Vagina (tissue), 2 donors: ENCODE results near the gene CAPRIN1.

Experiments used
- CTCF ChIP-seq, 3 experiments: fragments of 450-650 bp in 2 of 3; fragments of 200-600 bp in 1 of 3; sonication (generic) in 1 of 3; IDR thresholded peaks; one replicate each; pipeline ENCODE4 v1.5.1; 2017 to 2019; ENCODE audit warnings: antibody characterized with exemption in 3 of 3, mild to moderate bottlenecking in 2 of 3, moderate library complexity in 2 of 3
- POLR2A ChIP-seq, 2 donors: fragments of 450-650 bp; IDR thresholded peaks; one replicate each; pipeline ENCODE4 v1.6.1; 2017; ENCODE audit warnings: antibody characterized with exemption in 2 of 2, mild to moderate bottlenecking in 2 of 2, moderate library complexity in 2 of 2
- POLR2AphosphoS5 ChIP-seq, 2 donors: sonication (generic); formaldehyde crosslinking; IDR thresholded peaks; one replicate each; pipeline ENCODE4 v1.9.0; 2017; ENCODE audit warnings: antibody characterized with exemption in 2 of 2, mild to moderate bottlenecking in 2 of 2, low read depth in 1 of 2; ENCODE audit not compliant: insufficient read depth in 1 of 2

- no peak for TF ChIP-seq CTCF (IDR thresholded peaks at IDR 0.05)
- TF ChIP-seq POLR2AphosphoS5 (IDR thresholded peaks at IDR 0.05; ENCODE audit: insufficient read depth in 1 of 2, low read depth in 1 of 2), result no peak
- TF ChIP-seq POLR2A (IDR thresholded peaks at IDR 0.05), result no peak
Measured at GRCh38 chr11:34027516-34028408, 23.8 kb upstream of the CAPRIN1 start.
